Fibroblast of lung (primary cell): Measurements from ENCODE around the gene ENTREP3.

Experiments
- CTCF ChIP-seq, 2 donors: IDR thresholded peaks in 1 of 2; conservative IDR thresholded peaks in 1 of 2; 1 replicate in 1 of 2; 2 replicates in 1 of 2; pipeline ENCODE4 v1.5.1; 2011 to 2012; ENCODE audit warnings: low read length in 2 of 2, control low read depth in 1 of 2, inconsistent platforms in 1 of 2, low read depth in 1 of 2, mild to moderate bottlenecking in 1 of 2
- EZH2 ChIP-seq: IDR thresholded peaks from 2 replicates; pipeline ENCODE4 v1.5.1; 2012; ENCODE audit warnings: low read length, control low read depth, mild to moderate bottlenecking; ENCODE audit errors: missing control alignments

GRCh38 chr1:155273343-155274245, 18.3 kb upstream of the ENTREP3 start, which contains the start of gene CLK2:
- TF ChIP-seq CTCF (conservative IDR thresholded peaks at IDR 0.05 in 1 of 2, IDR thresholded peaks at IDR 0.05 in 1 of 2; ENCODE audit: low read depth in 1 of 2, low read length in 2 of 2): no peak
- TF ChIP-seq EZH2: no peak
